ENCODE measurements around the gene TTC7B.
A peak's percentile ranks its signal among the peaks of the same experiment; 100 is the strongest.

TTC7B gene

GRCh38 chr14:90815572-90815821, 733 bp downstream of the TTC7B start:
- TF ChIP-seq MAX (IDR thresholded peaks at IDR 0.05; ENCODE audit: low read depth, low read length): no peak
- no peak for TF ChIP-seq CTCF (IDR thresholded peaks at IDR 0.05; ENCODE audit: low read depth, low read length)
- no peak for TF ChIP-seq MYC (IDR thresholded peaks at IDR 0.05; ENCODE audit: low read depth, low read length)
- TF ChIP-seq POLR2A (IDR thresholded peaks at IDR 0.05; ENCODE audit: extremely low read depth, insufficient read length): no peak
- no peak for DNase-seq (ENCODE audit: low read depth)
- H3K4me3 ChIP-seq (ENCODE audit: low read depth, low read length): peak overlapping the region; percentile 59

- H3K4me3 ChIP-seq (ENCODE audit: low read depth, low read length): peak overlapping the region; percentile 59
- DNase-seq (ENCODE audit: low read depth): no peak
- TF ChIP-seq CTCF (IDR thresholded peaks at IDR 0.05; ENCODE audit: low read depth, low read length): no peak
- TF ChIP-seq MAX (IDR thresholded peaks at IDR 0.05; ENCODE audit: low read depth, low read length): no peak
- no peak for TF ChIP-seq MYC (IDR thresholded peaks at IDR 0.05; ENCODE audit: low read depth, low read length)
- no peak for TF ChIP-seq POLR2A (IDR thresholded peaks at IDR 0.05; ENCODE audit: extremely low read depth, insufficient read length)
Measured at GRCh38 chr14:90814806-90815571, 1.2 kb downstream of the TTC7B start.

GRCh38 chr14:90813442-90813841, 2.8 kb downstream of the TTC7B start:
- H3K4me3 ChIP-seq (ENCODE audit: low read depth, low read length): no peak overlapping the region
- TF ChIP-seq MAX (IDR thresholded peaks at IDR 0.05; ENCODE audit: low read depth, low read length): no peak
- no peak for TF ChIP-seq MYC (IDR thresholded peaks at IDR 0.05; ENCODE audit: low read depth, low read length)
- no peak for TF ChIP-seq CTCF (IDR thresholded peaks at IDR 0.05; ENCODE audit: low read depth, low read length)
- TF ChIP-seq POLR2A (IDR thresholded peaks at IDR 0.05; ENCODE audit: extremely low read depth, insufficient read length): no peak
- DNase-seq (ENCODE audit: low read depth): no peak

DNA sequence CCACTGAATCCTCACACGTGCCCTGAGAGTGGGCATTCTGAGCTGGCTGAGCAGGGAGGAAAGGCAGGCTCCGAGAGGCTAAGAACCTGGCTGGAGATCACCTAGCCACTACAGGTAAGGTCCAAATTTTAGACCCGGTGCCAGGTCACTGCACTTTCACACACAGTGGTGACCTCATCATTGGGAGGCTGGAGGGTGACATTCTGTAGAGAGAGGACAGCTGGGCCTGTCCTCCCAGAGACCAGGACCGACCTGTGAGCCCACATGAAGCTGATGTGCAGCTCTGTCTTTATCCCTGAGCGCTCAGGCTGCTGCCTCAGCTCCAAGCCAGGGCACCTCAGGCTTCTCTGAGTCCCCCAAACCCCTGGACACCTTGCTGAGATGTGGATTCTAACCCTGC, 4.1 kb downstream of the TTC7B start:
- no peak for TF ChIP-seq MAX (IDR thresholded peaks at IDR 0.05; ENCODE audit: low read depth, low read length)
- no peak for TF ChIP-seq CTCF (IDR thresholded peaks at IDR 0.05; ENCODE audit: low read depth, low read length)
- TF ChIP-seq MYC (IDR thresholded peaks at IDR 0.05; ENCODE audit: low read depth, low read length): no peak
- TF ChIP-seq POLR2A (IDR thresholded peaks at IDR 0.05; ENCODE audit: extremely low read depth, insufficient read length): no peak
- no peak for DNase-seq (ENCODE audit: low read depth)
- no peak overlapping the region for H3K4me3 ChIP-seq (ENCODE audit: low read depth, low read length)

- H3K4me3 ChIP-seq (ENCODE audit: low read depth, low read length): no peak overlapping the region
- TF ChIP-seq MYC (IDR thresholded peaks at IDR 0.05; ENCODE audit: low read depth, low read length) (no peak), CTCF (IDR thresholded peaks at IDR 0.05; ENCODE audit: low read depth, low read length) (no peak), MAX (IDR thresholded peaks at IDR 0.05; ENCODE audit: low read depth, low read length) (no peak), POLR2A (IDR thresholded peaks at IDR 0.05; ENCODE audit: extremely low read depth, insufficient read length) (no peak)
Measured at GRCh38 chr14:90811641-90812040, 4.6 kb downstream of the TTC7B start.

More at GRCh38 chr14:90811641-90812040, 4.6 kb downstream of the TTC7B start:
- DNase-seq (ENCODE audit: low read depth): no peak

All from NB4 (cell line).